Left forelimb (tissue), 1 donor: Measurements from ENCODE around the gene PODNL1.

Experiments used
- DNase-seq: peaks from one replicate; pipeline ENCODE4 v3.0.0-alpha.2; 2018; ENCODE audit warnings: low spot score

PODNL1 gene

DNA sequence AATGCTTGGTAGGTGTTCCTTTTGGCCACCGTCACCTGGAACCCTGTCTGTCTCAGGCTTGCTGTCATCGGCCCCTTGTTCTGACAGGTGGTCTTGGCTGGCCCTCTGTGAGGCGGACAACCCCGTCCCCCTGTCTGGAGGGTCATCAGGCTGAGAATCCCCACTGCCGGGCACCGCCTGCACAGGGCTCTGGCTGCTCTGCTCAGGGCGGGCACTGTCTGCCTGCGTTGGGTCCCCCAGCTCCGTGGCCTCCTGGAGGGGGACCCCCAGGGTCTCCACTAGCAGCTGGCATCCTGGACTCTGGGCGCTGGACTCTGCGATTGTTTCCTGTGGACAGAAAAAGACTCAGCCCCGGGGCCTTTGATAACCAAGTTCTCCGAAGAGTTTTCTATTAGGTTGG, 48.1 kb downstream of the PODNL1 start:
- DNase-seq: no peak

- DNase-seq: no peak
Observed at GRCh38 chr19:13888281-13888680, 49.9 kb downstream of the PODNL1 start.

GRCh38 chr19:13887517-13887916, 50.7 kb downstream of the PODNL1 start:
- DNase-seq: no peak

GRCh38 chr19:13887018-13887436, 51.2 kb downstream of the PODNL1 start:
- no peak for DNase-seq

DNA sequence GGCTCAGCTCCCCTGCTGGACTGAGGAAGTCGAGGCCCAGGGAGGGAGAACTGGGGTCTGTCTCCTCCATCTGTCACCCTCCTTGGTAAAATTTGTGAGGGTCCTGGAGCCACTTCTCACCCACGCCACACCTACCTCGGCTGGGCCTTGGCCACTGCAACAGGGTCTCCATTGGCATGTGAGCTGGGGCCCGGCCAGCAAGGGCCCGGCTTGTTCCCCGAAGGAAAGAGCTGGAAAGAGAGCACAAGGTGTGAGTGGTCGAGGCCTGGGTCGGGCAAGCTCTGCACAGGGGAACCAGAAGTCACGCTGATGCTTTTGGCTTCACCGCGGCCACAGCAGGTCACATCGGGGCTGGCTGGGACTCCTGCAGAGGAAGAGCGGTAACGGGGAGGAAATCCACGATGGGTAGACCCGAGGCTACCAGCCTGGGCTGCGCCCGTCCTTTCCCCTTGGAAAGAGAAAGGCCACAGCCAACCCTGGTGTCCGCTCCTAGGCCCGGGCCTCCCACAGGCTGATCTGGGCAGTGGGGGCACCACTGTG, 52.3 kb downstream of the PODNL1 start:
- no peak for DNase-seq

DNA sequence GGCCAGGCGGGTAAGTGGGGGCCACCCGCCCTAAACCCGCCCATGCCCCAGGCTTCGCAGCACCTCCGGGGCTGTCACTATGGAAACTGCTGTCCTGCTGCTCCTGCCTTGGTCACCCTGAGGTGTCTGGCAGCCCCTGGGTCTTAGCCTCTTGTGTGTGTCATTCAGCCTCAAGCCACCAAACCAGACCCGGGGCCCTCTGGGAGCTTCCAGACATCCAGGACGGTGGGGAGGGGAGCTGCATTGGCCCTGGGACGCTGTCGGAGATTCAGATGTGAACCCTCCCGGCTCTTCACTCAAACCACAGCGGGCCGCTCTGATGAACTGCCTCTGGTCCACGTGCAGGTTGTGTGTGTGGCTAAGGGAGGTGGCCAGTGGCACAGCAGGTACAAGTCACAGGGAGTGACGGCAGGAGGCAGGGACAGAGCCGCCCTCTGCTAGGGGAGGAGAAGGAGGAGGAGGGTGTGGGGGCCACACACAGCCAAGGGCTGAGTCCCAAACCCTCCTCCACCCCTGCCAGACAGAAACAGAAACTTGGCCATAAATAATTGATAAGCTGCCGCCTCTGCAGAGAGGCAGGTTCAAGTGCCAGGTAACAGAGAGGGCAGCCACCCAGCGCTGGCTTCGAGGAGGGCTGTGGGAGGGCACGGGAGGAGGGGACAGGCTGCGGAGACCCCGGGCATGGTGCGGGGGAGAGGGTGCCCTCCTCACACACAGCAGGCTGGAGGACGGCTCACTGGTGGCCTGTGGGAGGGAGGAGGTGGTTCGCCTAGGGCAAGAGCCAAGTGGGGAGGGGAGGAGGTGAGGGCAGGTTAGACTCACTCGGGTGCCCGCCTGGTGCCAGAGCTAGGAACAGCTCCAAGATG, 53.3 kb downstream of the PODNL1 start:
- no peak for DNase-seq

- DNase-seq: no peak
Observed at GRCh38 chr19:13883516-13884064, 54.6 kb downstream of the PODNL1 start.

GRCh38 chr19:13882836-13883235, 55.4 kb downstream of the PODNL1 start:
- DNase-seq: no peak

GRCh38 chr19:13882419-13882795, 55.8 kb downstream of the PODNL1 start:
- no peak for DNase-seq

DNA sequence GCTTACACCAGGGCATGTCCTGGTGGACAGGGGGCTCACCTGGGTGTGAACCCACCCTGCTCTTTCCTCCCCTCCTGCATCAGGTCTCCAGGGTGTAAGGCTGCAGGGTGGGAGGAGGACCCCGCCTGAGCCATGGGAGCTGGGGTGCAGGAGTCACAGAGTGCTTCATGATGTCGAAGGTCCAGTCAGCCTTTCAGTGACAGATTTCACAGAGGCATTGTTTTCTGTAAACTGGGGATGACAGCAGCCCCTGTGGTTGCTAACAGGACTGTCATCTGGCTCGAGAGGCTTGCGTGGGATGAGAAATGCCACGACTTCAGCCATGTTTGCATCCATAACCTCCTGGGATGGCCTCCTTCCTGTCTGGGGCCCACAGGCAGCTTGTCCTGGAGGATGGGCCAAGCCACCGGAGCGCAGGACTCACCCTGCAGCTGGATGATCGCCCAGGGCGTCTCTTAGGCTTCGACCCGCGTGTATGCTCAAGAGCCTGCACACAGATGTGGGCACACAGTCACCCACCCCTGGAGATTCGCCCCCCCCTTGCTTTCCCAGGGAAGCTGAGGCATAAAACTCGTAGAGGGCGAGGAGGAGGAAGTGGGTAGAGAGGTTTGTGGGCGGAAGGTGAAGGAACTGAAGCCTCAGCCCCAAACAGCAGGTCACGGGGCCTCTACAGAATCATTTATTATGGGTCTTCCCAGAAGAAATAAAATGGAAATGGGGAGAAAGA, 56.4 kb downstream of the PODNL1 start:
- no peak for DNase-seq

GRCh38 chr19:13881251-13881691, 56.9 kb downstream of the PODNL1 start:
- no peak for DNase-seq
